Cortex of kidney (tissue), 1 donor: Measurements from ENCODE around the gene DCUN1D1.

ENCODE experiments used
- DNase-seq: peaks from one replicate; lab custom pipeline; 2025; lab: John Stamatoyannopoulos, UW

The DCUN1D1 gene

DNA sequence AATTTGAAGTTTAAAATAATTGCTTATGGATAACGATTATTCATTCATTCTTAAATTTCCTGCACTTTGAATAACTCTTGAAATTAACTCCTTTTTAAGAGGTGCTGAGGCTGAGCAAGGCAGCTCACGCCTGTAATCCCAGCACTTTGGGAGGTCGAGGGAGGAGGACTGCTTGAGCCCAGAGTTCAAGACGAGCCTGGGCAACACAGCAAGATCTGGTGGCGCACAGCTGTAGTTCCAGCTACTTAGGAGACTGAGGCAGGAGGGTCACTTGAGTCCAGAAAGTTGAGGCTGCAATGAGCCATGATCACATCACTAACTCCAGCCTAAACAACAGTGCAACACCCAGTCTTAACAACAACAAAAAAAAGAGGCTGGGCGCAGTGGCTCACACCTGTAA, 8.0 kb downstream of the DCUN1D1 start:
- DNase-seq: no peak

DNA sequence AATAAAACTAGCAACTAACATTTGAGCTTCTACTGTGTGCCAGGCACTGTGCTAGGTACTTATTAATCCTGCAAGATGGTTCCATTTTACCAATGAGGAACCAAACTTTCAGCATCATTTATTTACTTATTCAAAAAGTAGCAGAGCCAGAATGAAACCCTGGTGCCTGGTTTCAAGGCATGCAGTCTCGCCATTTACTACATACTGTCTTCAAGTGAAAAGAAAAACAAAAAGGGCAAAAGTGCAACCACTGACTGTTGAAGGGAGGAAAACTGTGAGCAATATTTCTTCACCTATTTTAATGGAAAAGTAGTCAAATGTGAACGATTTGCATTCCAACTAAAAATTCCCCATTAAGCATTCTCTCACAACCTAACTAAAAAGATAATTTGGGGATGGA, 8.7 kb downstream of the DCUN1D1 start:
- no peak for DNase-seq

DNA sequence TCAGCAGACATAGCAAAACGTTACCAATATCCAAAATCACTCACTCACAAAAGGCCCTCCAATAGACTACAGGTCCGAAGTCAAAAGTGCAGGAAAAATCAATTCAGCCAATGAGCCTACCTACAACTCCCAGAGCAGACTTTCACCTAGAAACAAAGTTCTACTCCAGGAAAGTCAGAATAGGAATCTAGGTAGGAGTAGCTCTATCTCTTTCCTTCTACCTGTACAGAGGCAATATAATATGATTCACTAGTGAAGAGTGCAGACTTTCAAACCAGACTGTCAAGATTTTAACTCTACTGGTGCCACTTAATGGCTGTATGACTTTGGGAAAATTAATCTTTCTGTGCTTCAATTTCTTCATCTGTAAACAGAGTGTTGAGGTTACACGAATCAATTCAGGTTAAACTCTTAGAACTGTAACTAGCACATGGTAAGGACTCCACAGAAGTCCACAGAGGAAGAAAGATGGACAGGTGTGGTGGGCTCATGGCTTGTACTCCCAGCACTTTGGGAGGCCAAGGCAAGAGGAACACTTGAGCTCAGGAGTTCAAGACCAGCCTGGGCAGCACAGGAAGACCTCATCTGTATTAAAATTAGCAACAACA, 9.4 kb downstream of the DCUN1D1 start:
- DNase-seq: no peak

DNA sequence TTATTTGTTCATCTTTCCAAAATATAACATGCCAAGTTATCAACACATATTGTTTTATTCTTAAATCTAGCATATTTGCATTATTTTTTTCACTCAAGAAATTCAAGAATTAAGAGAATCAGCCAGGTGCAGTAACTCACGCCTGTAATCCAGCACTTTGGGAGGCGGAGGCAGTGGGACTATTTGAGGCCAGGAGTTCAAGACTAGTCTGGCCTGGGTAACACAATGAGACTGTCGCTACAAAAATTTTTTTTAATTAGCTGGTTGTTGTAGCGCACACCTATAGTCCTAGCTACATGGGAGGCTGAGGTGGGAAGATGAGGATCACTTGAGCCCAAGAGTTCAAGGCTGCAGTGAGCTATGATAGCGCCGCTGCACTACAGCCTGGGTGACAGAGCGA, 10.5 kb downstream of the DCUN1D1 start:
- DNase-seq: no peak

DNA sequence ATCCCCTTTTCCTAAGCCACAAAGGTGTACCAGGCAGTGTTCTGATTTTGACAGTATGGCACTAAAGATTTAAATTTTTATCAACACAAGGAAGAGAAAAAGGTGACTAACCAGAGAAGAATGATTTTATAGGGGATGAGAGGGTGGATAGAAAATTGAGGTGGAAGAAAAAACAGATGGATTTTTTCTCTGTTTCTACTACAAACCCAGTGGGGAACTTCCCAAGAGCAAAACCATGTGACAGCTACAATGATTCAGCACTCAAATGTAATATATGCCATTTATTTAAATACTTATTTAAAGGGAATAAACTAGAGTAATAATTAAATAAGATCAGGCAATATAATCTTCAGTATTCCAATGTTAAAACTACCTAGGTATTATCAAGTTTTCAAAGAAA, 11.1 kb downstream of the DCUN1D1 start:
- no peak for DNase-seq

DNA sequence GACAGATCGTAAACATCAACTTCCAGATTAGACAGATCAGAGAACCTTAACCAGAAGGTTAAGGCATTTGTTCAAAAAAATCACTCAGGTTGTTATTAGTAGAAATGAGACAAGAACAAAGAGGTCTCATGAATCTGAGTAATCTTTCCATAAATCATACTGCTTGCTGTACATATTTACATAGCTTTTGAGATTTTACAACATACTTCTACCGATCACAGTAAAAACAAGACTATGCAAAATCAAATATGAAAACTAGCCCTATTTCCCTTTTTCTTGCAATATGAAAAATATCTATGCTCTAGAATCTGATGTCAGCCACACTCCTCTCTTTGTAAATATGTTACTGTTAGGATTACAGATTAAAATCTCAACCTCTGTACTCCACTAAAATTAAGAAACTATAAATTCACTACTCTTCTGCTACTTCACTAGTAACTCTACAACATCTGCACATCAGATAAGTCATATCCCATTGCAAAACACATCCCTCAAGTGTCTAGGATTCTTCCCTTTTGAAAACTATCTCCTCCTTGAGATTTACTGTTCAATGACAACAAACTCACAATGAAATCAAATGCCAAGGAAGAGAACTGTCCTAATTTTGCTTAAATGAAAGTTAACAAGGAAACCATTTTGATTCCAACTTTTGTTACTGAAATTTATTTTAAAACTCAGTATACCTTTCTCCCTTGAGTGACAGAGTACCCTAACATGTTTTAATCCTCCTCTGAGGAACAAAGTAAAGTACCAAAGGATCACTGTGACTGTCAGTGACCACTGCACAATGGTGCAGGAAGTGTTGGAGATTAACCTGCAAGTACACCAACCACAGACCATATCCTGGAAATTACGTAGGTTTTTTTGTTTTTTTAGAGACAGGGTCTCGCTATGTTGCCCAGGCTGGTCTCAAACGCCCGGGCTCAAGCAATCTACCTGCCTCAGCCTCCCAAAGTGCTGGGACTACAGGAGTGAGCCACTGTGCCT, 12.8 kb downstream of the DCUN1D1 start:
- DNase-seq: no peak

DNA sequence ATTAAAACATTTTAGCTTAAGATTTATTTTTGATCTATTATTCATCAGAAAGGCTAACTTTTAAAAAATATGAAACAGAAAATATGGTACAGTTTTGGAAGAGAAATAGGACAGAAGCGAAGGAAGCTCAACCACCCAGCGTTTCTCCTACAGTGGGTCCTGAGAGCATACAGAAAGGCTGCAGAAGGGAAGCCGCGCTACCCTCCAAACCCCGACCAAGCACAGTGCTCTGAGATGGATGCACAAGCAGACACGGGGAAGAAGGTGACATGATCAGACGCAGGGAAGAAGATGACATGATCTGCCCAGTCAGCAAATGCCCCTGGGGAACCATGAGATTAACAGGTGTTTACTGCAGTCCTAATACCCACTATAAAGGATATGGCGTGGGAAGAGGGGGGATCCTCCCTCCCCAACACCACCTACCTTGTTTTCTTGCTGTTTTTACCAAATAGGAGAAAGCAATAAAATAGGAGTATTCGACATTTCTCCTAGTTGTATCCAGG, 14.4 kb downstream of the DCUN1D1 start:
- no peak for DNase-seq

DNA sequence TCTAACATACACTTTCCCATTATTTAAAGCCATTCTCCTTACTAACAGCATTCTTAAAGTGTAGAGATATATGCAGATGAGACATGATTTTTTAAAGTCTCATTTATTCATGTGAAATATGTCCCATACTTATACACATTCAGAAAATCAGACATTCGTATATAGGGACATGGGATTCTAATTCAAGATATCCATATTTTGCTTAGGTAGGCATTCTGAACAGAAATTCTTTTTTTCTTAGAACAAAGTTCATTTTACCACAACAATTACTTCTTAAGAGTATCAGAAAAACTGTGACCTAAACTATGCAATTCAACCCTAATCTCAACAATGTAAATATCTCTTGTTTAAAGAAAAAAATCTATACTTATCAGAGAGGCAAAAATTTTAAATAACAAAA, 16.2 kb downstream of the DCUN1D1 start:
- DNase-seq: no peak

DNA sequence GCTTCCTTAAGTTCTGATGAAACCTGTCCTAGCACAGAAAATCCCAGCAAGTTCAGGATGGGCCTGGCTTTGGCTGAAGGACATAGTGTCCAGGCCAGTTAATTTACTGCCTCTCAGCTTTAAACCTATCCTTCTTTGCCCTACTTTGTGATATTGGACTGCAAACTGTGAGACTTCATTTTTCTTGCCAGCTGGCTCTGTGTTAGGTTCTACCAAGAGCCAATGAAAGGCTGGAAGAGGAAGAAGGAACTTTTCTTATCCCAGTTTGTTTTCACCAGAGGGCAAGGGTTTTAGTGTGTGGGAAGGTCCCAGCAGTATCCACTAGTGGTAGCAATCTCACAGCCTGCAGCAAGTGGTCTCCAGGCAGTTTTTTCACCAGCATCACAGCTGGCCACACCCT, 18.2 kb downstream of the DCUN1D1 start:
- no peak for DNase-seq

DNA sequence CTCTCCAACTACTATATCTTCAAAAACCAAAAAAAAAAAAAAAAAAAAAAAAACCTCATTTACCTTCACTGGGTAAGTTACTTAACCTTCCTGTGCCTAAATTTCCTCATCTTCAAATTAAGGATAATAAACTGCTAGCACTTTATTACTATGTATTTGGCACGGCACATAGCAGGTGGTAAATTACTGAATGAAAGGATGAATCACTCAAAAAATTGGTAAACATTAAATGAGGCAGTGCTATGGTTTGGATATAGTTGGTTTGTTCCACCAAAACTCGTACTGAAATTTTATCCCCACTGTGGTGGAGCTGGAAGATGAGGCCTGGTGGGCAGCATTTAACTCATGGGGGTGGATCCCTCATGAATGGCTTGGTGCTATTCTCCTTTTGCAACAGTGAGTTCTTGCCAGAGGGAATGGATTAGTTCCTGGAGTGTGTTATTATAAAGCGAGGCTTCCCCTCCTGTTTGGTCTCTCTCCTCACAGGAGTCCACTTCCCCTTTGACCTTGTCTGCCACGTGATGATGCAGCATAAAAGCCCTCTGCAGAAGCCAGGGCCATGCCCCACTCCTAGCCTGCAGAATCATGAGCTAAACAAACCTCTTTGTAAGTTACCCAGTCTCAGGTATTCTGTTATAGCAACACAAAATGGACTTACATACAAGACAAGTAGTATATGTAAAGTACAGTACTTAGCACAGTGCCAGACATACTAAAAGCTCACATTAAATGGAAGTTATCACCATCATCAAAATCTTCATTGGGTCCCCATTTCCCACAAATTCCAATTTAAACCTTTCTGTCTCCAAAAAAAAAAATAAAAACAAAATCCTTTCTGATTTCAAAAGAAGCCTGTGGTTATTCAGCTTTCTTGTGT, 20.6 kb downstream of the DCUN1D1 start:
- DNase-seq: no peak

DNA sequence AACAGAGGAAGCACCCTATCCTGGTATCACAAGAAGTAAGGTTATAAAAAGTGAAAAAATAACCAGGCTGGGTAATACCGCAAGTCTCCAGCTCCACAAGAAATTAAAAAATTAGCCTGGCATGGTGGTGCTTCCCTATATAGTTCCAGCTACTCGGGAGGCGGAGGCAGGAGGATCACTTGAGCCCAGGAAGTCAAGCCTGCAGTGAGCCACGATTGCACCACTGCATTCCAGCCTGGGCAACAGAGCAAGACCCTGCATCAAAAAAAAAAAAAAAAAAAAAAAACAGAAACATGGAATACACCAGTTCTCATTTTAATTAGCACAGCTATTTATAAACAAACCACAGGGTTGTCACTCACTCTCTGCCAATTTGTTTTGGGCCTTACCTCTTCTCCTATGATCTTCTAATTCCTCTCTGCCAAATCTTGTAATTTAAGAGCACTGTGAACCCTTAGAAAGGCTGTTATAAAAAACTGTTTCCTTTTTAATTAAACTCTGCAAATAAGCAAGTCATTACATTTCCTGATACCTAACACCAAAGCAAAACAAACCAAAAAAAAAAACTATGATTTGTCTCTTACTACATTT, 22.6 kb downstream of the DCUN1D1 start:
- no peak for DNase-seq

DNA sequence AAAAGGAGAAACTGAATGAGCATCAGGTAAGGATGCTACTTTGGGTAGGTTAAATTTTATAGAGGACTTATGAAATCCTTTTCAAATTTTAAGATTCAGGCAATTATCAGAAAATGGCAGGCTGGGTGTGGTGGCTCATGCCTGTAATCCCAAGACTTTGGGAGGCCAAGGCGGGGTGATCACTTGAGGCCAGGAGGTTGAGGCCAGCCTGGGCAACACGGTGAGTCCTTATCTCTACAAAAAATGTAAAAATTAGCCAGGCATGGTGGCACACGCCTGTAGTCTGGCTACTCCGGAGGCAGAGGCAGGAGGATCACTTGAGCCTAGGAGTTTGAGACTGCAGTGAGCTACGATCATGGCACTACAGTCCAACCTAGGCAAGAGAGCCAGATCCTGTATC, 23.1 kb downstream of the DCUN1D1 start:
- DNase-seq: no peak

DNA sequence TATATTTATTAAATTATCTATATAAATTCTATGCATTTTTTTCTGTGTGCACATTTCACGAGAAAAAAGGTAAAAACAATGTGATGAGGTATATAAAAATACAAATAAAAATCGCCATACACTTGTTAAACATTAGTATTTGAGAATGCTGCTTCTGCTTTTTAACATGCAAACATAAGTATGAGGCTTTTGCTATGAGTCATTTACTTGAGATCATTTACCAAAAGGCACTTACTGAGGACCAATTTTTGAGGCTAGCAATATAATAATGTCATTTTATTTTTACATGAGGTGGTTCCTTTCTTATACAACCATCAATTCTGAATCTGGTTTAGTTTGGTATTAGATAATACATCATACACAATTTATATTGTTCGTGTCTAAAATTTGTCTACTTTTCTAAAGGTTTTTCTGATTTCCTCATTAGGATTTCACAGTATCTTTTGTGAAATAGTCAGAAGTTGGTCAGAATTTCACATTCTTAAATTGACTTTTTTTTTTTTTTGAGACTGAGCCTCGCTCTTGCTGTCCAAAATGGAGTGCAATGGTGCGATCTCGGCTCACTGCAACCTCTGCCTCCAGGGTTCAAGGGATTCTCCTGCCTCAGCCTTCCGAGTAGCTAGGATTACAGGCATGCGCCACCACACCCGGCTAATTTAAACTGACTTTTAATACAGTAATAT, 25.6 kb downstream of the DCUN1D1 start:
- DNase-seq: no peak

DNA sequence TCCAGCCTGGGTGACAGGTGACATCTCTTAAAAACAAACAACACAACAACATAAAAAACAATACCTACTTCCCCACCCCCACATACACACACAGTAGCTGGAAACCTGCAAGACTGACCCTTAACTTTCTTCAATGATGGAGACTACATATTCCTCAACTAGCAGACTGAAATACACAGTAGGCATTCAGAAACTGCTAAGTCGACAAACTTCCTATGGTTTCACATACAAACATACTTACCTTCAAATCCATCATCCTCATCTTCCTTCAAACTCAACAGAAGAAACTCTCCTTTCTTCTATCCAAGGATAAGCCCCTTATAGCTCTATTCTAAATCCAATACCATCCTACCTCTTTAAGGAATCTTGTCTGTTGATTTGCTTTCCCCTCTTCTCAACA, 30.6 kb downstream of the DCUN1D1 start:
- DNase-seq: no peak

DNA sequence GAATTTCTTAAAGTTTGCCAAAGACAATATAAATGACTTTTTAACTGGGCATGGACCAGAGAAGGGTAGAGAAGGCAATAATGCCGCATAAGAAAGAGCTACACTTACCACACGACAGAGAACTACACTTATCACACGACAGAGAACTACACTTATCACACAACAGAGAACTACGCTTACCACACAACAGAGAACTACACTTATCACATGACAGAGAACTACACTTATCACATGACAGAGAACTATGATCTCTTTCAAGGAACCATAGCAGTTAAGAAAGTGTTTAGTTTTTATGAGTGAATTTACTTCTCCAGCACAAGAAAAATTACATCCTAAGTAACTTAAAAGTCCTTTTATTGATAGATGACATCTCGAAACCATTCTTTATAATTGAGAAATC, 32.0 kb downstream of the DCUN1D1 start:
- DNase-seq: no peak

DNA sequence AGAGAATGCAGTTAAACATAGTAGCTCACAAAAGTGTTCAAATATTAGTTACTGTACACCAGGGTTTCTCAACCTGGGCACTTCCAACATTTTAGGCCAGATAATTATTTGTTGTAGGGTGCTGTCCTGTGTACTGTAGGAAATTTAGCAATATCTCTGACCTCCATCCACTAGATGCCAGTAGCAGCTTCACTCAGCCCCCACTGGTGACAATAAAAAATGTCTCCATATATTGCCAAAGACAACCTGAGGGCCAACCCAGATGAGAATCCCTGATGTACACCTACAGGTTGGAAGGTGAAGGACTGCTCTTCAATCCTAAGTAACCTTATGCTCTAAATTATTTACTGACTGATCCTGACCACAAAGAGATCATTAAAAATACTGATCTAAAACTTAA, 32.5 kb downstream of the DCUN1D1 start:
- DNase-seq: no peak

DNA sequence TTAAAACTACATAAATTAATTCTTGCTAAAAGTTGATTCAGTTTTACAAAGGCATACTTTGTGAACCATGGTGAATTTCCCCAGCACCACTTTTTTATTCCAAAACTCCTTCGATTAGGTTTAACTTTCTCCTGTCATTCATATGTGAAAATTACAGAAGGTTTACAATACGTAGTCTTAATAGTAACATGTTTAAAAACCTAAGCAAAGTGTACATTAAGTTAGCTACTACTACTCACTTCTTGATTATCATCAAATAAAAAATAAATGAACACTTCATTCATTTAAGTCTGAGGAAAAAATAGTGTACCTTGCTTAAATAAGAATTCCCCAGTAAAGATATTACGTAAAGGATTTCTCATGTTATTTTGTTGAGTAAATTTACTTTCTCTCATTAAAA, 38.6 kb downstream of the DCUN1D1 start:
- DNase-seq: no peak

DNA sequence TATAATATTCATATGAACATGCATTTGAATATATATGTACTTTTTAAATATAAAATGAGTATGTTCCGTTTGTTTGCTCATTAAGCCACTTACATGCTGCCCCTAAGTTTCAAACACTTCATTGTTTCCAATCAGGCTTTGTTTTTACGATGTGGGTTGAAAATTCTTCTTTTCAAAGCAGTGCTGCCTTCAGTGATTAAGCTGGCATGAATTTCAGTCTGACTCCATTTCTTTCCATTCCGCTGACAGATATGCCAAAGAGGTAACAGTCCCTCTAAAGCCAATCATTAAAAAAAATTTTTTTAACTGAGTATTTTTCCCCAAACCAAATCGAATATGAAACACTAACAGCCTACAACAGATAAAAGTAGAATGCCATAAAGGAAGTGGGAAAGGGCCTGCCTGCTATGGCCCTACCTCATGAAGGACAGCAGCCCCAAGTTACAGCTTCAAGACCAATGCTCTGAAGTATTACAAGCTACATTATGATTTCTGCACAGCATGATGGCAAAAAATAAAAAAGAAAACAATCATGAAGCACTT, 40.0 kb downstream of the DCUN1D1 start:
- DNase-seq: no peak

DNA sequence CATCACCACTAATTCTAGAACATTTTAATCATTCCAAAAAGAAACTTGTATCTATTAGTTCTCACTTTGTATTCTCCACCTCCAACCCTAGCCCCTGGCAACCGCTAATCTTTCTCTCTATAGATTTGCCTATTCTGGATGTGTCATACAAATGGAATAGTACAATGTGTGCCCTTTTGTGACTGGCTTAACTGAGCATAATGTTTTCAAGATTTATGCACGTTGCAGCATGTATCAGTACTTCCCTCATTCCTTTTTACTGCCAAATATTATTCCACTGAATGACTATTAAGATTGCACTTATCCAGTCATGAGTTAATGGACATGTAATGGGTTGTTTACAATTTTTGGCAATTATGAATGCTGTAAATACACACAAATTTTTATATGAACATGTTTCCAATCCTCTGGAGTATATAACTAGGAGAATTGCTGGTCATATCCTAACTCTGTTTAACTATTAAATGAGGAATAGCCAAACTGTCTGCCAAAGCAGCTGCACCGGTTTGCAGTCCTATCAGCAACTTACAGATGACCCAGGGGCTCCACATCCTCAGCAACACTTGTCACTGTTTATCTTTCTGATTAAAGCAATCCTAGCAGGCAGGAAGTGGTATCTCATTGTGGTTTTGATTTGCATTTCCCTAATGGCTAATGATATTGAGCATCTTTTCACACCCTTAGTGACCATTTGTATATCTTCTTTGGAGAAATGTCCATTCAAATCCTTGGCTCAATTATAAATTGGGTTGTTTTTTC, 42.9 kb downstream of the DCUN1D1 start:
- no peak for DNase-seq

DNA sequence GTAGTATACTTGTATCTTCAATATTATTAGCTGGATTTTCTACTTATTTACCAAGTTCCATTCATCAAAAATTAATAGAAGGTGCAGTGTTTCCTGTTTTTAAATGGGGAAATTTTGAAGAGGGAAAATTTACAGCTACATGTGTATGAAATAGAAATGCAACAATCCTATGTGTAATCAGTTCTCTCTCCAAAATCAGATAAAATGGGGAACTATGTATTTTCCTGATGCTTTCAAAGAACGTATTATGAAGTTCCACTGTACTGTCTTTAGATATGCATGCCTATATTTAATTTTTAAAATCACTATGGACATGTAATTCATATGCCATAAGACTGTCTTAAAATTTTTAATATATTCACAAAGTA, 43.4 kb downstream of the DCUN1D1 start:
- no peak for DNase-seq
